ENCODE measurements around the gene PBX3.
A peak's percentile ranks its signal among the peaks of the same experiment; 100 is the strongest.

Gene PBX3

GRCh38 chr9:125705893-125706292, 41.3 kb upstream of the PBX3 start:
- H3K4me3 ChIP-seq, result peak overlapping the region; percentile 68 to 99
- no peak for DNase-seq
- no peak for TF ChIP-seq CTCF (IDR thresholded peaks at IDR 0.05)
- intact Hi-C loops (cut with DNase I; ENCODE audit: low total_unique reads), result loop anchor here (5.0 kb wide), 1 partner anchor 41 kb away; the partner anchor contains the start of gene PBX3
- no peak overlapping the region for H3K27ac ChIP-seq
- no peaks in the 10 kb centered on the region for H3K9me3 ChIP-seq
- H3K27me3 ChIP-seq, result no peaks in the 10 kb centered on the region
- H3K4me1 ChIP-seq, result peaks cover 0 to 22% (median 16%) of the 10 kb centered on the region in 4 donors
- H3K36me3 ChIP-seq, result no peaks in the 10 kb centered on the region

GRCh38 chr9:125706651-125707471, 40.3 kb upstream of the PBX3 start, which contains the start of gene MAPKAP1:
TSS of gene MAPKAP1 (minus strand) at chr9:125707208. CDS start at chr9:125672574, 34,634 bp downstream.
- TF ChIP-seq CTCF (IDR thresholded peaks at IDR 0.05), result no peak
- DNase-seq, result peak; percentile 95 to 98
- intact Hi-C loops (cut with DNase I; ENCODE audit: low total_unique reads), result loop anchor here (5.0 kb wide), 1 partner anchor 40 kb away; the partner anchor contains the start of gene PBX3
- peak within 1 kb of the TSS; percentile 67 to 86 for H3K27ac ChIP-seq
- H3K4me1 ChIP-seq, result peaks cover 0 to 22% (median 16%) of the 10 kb centered on the region in 4 donors
- H3K9me3 ChIP-seq, result no peaks in the 10 kb centered on the region
- no peaks in the 10 kb centered on the region for H3K36me3 ChIP-seq
- H3K4me3 ChIP-seq, result peak within 1 kb of the TSS; percentile 68 to 99
- H3K27me3 ChIP-seq, result no peaks in the 10 kb centered on the region

GRCh38 chr9:125707472-125707804, 39.7 kb upstream of the PBX3 start:
- Histone ChIP-seq H3K4me3 (peak overlapping the region; percentile 68 to 99), H3K4me1 (peaks cover 0 to 22% (median 16%) of the 10 kb centered on the region in 4 donors), H3K9me3 (no peaks in the 10 kb centered on the region), H3K36me3 (no peaks in the 10 kb centered on the region), H3K27ac (peak overlapping the region; percentile 67 to 86), H3K27me3 (no peaks in the 10 kb centered on the region)
- intact Hi-C loops (cut with DNase I; ENCODE audit: low total_unique reads), result loop anchor here (5.0 kb wide), 1 partner anchor 40 kb away; the partner anchor contains the start of gene PBX3
- TF ChIP-seq CTCF (IDR thresholded peaks at IDR 0.05), result no peak
- DNase-seq, result no peak

- no peak for DNase-seq
- intact Hi-C loops (cut with DNase I; ENCODE audit: low total_unique reads), result no loop called here
These were observed 20.6 kb upstream of the PBX3 start for GRCh38 chr9:125726456-125727132.

GRCh38 chr9:125730168-125730567, 17.0 kb upstream of the PBX3 start:
- no peak for TF ChIP-seq CTCF (IDR thresholded peaks at IDR 0.05)

More at GRCh38 chr9:125726456-125727132, 20.6 kb upstream of the PBX3 start:
- Histone ChIP-seq H3K36me3 (no peaks in the 10 kb centered on the region), H3K9me3 (no peaks in the 10 kb centered on the region), H3K4me3 (no peak overlapping the region), H3K4me1 (no peaks in the 10 kb centered on the region), H3K27ac (no peak overlapping the region), H3K27me3 (no peaks in the 10 kb centered on the region)
- TF ChIP-seq CTCF (IDR thresholded peaks at IDR 0.05), result no peak

More at GRCh38 chr9:125730168-125730567, 17.0 kb upstream of the PBX3 start:
- no peak overlapping the region for H3K27ac ChIP-seq
- intact Hi-C loops (cut with DNase I; ENCODE audit: low total_unique reads), result no loop called here
- no peaks in the 10 kb centered on the region for H3K36me3 ChIP-seq
- no peaks in the 10 kb centered on the region for H3K9me3 ChIP-seq
- DNase-seq, result no peak
- H3K4me3 ChIP-seq, result no peak overlapping the region
- no peaks in the 10 kb centered on the region for H3K4me1 ChIP-seq
- no peaks in the 10 kb centered on the region for H3K27me3 ChIP-seq
